ENCODE measurements around the gene LMAN1L. TPM values are rescaled to one million over a fixed set of nuclear protein-coding genes. Genes with fewer than 3 reads are reported as not detected.

The LMAN1L gene
- total RNA-seq, 1 experiment from 2014 or later: not detected

DNA sequence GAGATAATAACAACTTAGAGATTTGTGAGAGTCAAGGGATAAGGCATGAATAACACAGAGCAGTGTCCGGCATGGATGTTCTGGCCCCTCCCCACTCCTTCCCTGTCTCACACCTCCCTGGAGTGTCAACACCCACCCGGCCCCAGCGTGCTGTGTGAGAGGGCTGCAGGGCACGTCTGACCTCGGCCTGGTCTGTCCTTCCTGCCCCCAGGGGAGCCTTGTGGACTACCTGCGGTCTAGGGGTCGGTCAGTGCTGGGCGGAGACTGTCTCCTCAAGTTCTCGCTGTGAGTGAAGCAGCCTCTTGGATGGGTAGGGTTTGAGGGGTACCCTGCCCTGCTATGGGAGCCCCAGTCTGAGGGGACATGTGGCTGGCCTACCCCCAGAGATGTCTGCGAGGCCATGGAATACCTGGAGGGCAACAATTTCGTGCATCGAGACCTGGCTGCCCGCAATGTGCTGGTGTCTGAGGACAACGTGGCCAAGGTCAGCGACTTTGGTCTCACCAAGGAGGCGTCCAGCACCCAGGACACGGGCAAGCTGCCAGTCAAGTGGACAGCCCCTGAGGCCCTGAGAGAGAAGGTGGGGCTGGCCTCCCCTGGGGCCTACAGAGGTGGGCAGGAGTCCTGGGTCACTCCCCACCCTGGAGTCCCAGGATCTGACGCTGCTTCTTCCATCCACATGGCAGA, 11.2 kb upstream of the LMAN1L start:
- DNase-seq: no peak
- Histone ChIP-seq H3K27me3 (no peaks in the 10 kb centered on the region), H3K4me3 (no peak overlapping the region), H3K9me3 (no peaks in the 10 kb centered on the region), H3K36me3 (peaks cover 63% of the 10 kb centered on the region)

GRCh38 chr15:74802290-74802689, 10.3 kb upstream of the LMAN1L start:
- Histone ChIP-seq H3K36me3 (peaks cover 63% of the 10 kb centered on the region), H3K9me3 (no peaks in the 10 kb centered on the region), H3K27me3 (no peaks in the 10 kb centered on the region), H3K4me3 (no peak overlapping the region)
- no peak for DNase-seq

DNA sequence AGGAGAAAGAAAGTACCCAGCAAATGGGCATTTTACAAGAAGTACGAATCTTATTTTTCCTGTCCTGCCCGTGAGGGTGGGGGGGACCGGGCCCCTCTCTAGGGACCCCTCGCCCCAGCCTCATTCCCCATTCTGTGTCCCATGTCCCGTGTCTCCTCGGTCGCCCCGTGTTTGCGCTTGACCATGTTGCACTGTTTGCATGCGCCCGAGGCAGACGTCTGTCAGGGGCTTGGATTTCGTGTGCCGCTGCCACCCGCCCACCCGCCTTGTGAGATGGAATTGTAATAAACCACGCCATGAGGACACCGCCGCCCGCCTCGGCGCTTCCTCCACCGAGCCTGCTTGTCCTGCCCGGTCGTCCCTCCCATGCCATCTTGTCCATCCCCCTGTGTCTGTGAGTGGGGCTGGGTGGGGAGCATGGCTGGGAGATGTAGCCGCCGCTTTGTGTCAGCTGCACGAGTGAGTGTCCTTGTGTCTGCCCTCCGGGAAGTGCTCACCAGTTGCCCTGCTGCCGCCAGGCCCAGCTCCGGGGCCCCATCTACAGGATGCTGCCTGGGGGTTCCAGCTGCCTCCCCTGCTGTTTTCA, 9.7 kb upstream of the LMAN1L start:
- H3K4me3 ChIP-seq: no peak overlapping the region
- no peaks in the 10 kb centered on the region for H3K27me3 ChIP-seq
- H3K36me3 ChIP-seq: peaks cover 63% of the 10 kb centered on the region
- DNase-seq: no peak
- H3K9me3 ChIP-seq: no peaks in the 10 kb centered on the region

GRCh38 chr15:74804935-74805334, 7.7 kb upstream of the LMAN1L start:
- no peaks in the 10 kb centered on the region for H3K27me3 ChIP-seq
- peaks cover 51% of the 10 kb centered on the region for H3K36me3 ChIP-seq
- H3K4me3 ChIP-seq: no peak overlapping the region
- no peak for DNase-seq
- H3K9me3 ChIP-seq: no peaks in the 10 kb centered on the region

DNA sequence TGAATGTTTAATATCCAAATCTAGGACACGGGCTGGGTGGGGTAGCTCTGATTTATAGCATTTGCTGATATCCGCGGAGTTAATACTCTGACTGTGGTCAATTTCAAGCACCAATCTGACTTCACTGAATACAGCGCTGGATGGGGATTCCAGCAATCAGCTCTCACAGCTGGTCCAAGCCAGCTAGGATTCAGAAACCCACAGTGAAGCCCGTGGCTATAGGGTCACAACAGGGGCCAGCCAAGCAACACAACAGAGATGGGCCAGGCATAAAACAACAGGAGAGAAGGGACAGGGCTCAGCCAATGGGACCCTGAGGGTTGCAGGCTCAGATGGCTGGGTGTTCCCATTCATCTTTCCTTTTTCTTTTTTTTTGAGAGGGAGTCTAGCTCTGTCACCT, 5.4 kb upstream of the LMAN1L start:
- no peak for DNase-seq
- H3K27me3 ChIP-seq: no peaks in the 10 kb centered on the region
- H3K4me3 ChIP-seq: no peak overlapping the region
- no peaks in the 10 kb centered on the region for H3K9me3 ChIP-seq
- peaks cover 28% of the 10 kb centered on the region for H3K36me3 ChIP-seq

DNA sequence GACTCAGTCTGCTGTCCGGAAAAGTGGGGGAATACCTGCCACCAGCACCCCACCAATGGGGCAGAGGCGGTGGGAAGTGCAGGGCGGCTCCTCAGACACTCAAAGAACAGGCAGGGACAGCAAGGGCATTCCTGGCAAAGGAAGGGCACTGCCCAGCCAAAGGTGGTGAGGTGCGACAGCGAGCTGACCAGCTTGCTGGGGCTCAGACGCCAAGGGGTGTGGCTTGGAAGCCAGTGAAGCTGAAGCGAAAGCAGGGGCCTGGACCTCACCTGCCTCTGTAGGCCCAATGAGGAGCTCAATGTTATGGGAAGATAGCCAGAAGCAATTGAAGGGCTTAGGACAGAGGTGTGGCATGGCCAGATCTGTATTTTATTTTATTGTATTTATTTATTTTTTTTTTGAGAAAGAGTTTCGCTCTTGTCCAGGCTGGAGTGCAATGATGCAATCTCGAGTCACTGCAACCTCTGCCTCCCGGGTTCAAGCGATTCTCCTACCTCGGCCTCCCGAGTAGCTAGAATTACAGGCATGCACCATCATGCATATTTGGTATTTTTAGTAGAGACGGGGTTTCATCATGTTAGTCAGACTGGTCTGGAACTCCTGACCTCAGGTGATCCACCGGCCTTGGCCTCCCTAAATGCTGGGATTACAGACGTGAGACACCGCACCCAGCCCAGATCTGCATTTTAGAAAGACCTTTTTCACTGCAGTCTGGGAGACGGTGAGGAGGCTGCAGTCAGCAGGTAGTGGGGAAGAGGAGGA, 4.4 kb upstream of the LMAN1L start:
- Histone ChIP-seq H3K9me3 (no peaks in the 10 kb centered on the region), H3K27me3 (no peaks in the 10 kb centered on the region), H3K36me3 (peaks cover 18% of the 10 kb centered on the region), H3K4me3 (no peak overlapping the region)
- no peak for DNase-seq

- Histone ChIP-seq H3K27me3 (no peaks in the 10 kb centered on the region), H3K36me3 (peaks cover 12% of the 10 kb centered on the region), H3K4me3 (no peak overlapping the region), H3K9me3 (no peaks in the 10 kb centered on the region)
- DNase-seq: no peak
Observed at GRCh38 chr15:74808840-74809229, 3.8 kb upstream of the LMAN1L start.

DNA sequence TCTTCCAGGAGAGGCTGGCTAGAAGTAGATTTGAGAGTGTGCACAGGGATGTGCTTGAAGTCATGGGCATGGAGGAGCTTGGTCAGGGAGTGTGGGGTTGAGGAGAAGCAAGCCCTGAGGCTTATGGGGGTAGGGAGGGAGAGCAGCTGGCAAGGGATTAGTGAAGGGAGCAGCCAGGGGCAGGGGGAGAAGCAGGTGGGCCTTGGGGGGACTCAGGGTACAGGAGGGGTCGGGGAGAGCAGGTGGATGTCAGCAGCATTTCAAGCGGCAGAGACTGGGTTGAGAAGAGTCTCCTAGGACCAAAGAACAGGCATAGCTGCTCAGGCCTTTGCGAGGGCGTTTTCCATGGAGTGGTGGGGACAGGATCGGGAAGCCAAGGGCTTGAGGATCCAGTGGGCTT, 3.4 kb upstream of the LMAN1L start:
- Histone ChIP-seq H3K36me3 (peaks cover 8% of the 10 kb centered on the region), H3K27me3 (no peaks in the 10 kb centered on the region), H3K9me3 (no peaks in the 10 kb centered on the region), H3K4me3 (no peak overlapping the region)
- no peak for DNase-seq

DNA sequence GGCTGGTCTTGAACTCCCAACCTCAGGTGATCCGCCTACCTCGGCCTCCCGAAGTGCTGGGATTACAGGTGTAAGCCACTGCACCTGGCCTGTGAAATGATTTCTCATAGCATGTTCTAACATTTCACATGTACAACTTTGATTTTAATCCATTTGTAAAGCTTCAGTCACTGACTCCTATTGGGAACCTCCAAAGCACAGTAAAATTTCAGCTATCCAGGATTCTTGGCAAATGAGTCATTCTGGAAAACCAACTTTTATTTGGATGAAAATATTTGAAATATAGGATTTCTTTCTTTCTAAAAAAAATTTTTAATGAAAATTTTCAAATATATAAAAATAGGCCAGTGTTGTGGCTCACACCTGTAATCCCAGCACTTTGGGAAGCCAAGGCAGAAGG, 2.7 kb upstream of the LMAN1L start:
- H3K4me3 ChIP-seq: no peak overlapping the region
- DNase-seq: no peak
- H3K36me3 ChIP-seq: peaks cover 3% of the 10 kb centered on the region; the same call in 1 of the 2 replicates
- H3K27me3 ChIP-seq: no peaks in the 10 kb centered on the region
- no peaks in the 10 kb centered on the region for H3K9me3 ChIP-seq

- DNase-seq: peak; percentile 53
- no peaks in the 10 kb centered on the region for H3K27me3 ChIP-seq
- H3K4me3 ChIP-seq: no peak overlapping the region
Observed at GRCh38 chr15:74815121-74815934, 2.7 kb downstream of the LMAN1L start.

GRCh38 chr15:74815961-74816360, 3.3 kb downstream of the LMAN1L start:
- no peak overlapping the region for H3K4me3 ChIP-seq
- peak; percentile 34 for DNase-seq
- H3K36me3 ChIP-seq: no peaks in the 10 kb centered on the region
- no peaks in the 10 kb centered on the region for H3K9me3 ChIP-seq
- no peaks in the 10 kb centered on the region for H3K27me3 ChIP-seq

More at GRCh38 chr15:74815121-74815934, 2.7 kb downstream of the LMAN1L start:
- no peaks in the 10 kb centered on the region for H3K9me3 ChIP-seq
- H3K36me3 ChIP-seq: no peaks in the 10 kb centered on the region

GRCh38 chr15:74816624-74817369, 4.2 kb downstream of the LMAN1L start:
- Histone ChIP-seq H3K4me3 (no peak overlapping the region), H3K9me3 (no peaks in the 10 kb centered on the region), H3K36me3 (no peaks in the 10 kb centered on the region), H3K27me3 (no peaks in the 10 kb centered on the region)
- DNase-seq: no peak

DNA sequence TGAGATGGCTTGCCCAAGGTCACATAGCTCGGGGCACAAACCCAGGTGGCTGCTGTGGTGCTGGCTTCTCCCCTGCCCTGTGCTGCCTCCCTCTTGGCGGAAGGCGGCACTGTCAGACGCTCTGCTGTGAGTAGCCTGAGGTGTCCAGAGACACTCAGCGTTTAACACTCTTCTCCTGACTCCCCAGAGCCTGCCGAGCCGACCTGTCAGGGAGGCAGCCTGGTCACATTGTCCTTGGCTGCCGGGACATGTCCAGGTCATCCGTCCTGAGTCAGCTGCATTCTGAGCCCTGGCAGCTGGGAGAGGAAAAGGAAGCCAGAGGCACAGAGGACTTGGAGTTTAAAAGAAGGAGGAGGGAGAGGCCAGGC, 4.7 kb downstream of the LMAN1L start:
- Histone ChIP-seq H3K27me3 (no peaks in the 10 kb centered on the region), H3K9me3 (no peaks in the 10 kb centered on the region), H3K4me3 (no peak overlapping the region), H3K36me3 (no peaks in the 10 kb centered on the region)
- peak; percentile 31 for DNase-seq

DNA sequence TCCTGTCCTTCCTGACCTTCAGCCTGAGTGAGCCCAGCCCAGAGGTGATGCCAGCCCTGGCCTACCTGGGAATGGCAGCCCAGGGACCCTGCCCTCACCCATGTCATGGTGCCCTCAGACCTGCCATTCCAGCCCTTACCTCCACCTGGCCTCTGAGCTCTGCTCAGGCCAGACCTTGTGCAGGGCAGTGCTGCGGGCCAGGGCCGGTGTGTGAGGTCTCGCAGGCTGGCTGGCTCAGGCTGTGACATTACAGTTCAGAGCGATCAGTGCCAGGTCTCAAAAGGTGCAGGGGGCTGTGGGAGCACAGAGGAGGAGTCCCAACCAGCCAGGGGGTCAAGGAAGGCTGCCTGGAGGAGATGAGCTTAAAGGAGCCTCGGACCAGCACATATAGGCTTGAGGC, 7.4 kb downstream of the LMAN1L start:
- Histone ChIP-seq H3K4me3 (no peak overlapping the region), H3K27me3 (no peaks in the 10 kb centered on the region), H3K36me3 (no peaks in the 10 kb centered on the region), H3K9me3 (no peaks in the 10 kb centered on the region)
- DNase-seq: no peak

GRCh38 chr15:74821091-74821789, 8.6 kb downstream of the LMAN1L start:
- no peak overlapping the region for H3K4me3 ChIP-seq
- no peaks in the 10 kb centered on the region for H3K36me3 ChIP-seq
- no peaks in the 10 kb centered on the region for H3K27me3 ChIP-seq
- H3K9me3 ChIP-seq: no peaks in the 10 kb centered on the region
- no peak for DNase-seq

- no peaks in the 10 kb centered on the region for H3K36me3 ChIP-seq
- no peaks in the 10 kb centered on the region for H3K9me3 ChIP-seq
- no peak for DNase-seq
- peaks cover 3% of the 10 kb centered on the region; the same call in 1 of the 2 replicates for H3K27me3 ChIP-seq
- H3K4me3 ChIP-seq: no peak overlapping the region
Observed at GRCh38 chr15:74821790-74822158, 9.1 kb downstream of the LMAN1L start.
